ENCODE measurements around the gene RIPK3. TPM values are rescaled to one million over a fixed set of nuclear protein-coding genes. Genes with fewer than 3 reads are reported as not detected.

RIPK3 gene
- total RNA-seq, 4 donors from 2014 or later: 6.3 to 18.0 (median 7.2) TPM

GRCh38 chr14:24289649-24290280 is 50.0 kb downstream of the RIPK3 start:
- intact Hi-C loops (cut with DNase I; ENCODE audit: low total_unique reads): no loop called here
- DNase-seq (ENCODE audit: low spot score in 2 of 2): no peak
- H3K4me3 ChIP-seq (ENCODE audit: low read depth, poor library complexity, severe bottlenecking): no peak overlapping the region
- TF ChIP-seq POLR2A (IDR thresholded peaks at IDR 0.05): no peak
- 73 to 87% methylated on average over 6 of the region's 6 CpGs for WGBS, 2 donors

- intact Hi-C loops (cut with DNase I; ENCODE audit: low total_unique reads): no loop called here
- no peak for DNase-seq (ENCODE audit: low spot score in 2 of 2)
- TF ChIP-seq CTCF (IDR thresholded peaks at IDR 0.05): no peak
- 98% methylated on average over 5 of the region's 5 CpGs for WGBS, 2 donors
- no peak overlapping the region for H3K4me3 ChIP-seq (ENCODE audit: low read depth, poor library complexity, severe bottlenecking)
These were observed 52.8 kb downstream of the RIPK3 start for GRCh38 chr14:24286996-24287395.

Other genes with a start within 250 kb of the RIPK3 start
- gene PCK2, start 245.7 kb downstream of the RIPK3 start, total RNA-seq: 10 to 100 TPM; 15.4 to 29.0 (median 21.0) TPM
- gene DCAF11, start 225.2 kb downstream of the RIPK3 start, total RNA-seq: 100 to 1,000 TPM in 1 of 4 donors, 10 to 100 TPM in 3; 53.3 to 134 (median 64.3) TPM
- gene NRL, start 225.0 kb downstream of the RIPK3 start, total RNA-seq: 1 to 10 TPM in 2 of 4 donors, under 1 TPM in 1, not detected in 1; 0.52 to 2.4 (median 2.2) TPM
- gene FITM1, start 209.3 kb downstream of the RIPK3 start, total RNA-seq: 1 to 10 TPM in 2 of 4 donors, under 1 TPM in 1, not detected in 1; 0.61 to 1.3 (median 1.0) TPM
- 100 to 1,000 TPM in 3 of 4 donors, 10 to 100 TPM in 1; 81.3 to 125 (median 114) TPM for gene PSME1, start 203.8 kb downstream of the RIPK3 start, total RNA-seq
- gene EMC9, start 198.4 kb downstream of the RIPK3 start, total RNA-seq: 10 to 100 TPM; 13.3 to 21.8 (median 20.6) TPM
- 10 to 100 TPM; 23.2 to 50.2 (median 31.2) TPM for gene PSME2, start 193.4 kb downstream of the RIPK3 start, total RNA-seq
- gene RNF31, start 192.5 kb downstream of the RIPK3 start, total RNA-seq: 10 to 100 TPM; 53.1 to 98.6 (median 77.3) TPM
- 10 to 100 TPM; 36.1 to 54.1 (median 44.2) TPM for gene IRF9, start 178.7 kb downstream of the RIPK3 start, total RNA-seq
- 1 to 10 TPM; 1.2 to 7.1 (median 2.4) TPM for gene REC8, start 167.9 kb downstream of the RIPK3 start, total RNA-seq
- 10 to 100 TPM; 25.1 to 40.0 (median 32.6) TPM for gene IPO4, start 151.2 kb downstream of the RIPK3 start, total RNA-seq
- 10 to 100 TPM; 44.6 to 64.4 (median 52.9) TPM for gene TM9SF1, start 144.6 kb downstream of the RIPK3 start, total RNA-seq
- not detected for gene TSSK4, start 134.3 kb downstream of the RIPK3 start, total RNA-seq
- 10 to 100 TPM; 50.3 to 99.6 (median 68.1) TPM for gene CHMP4A, start 126.5 kb downstream of the RIPK3 start, total RNA-seq
- gene MDP1, start 123.9 kb downstream of the RIPK3 start, total RNA-seq: 10 to 100 TPM in 3 of 4 donors, 1 to 10 TPM in 1; 9.7 to 12.2 (median 10.7) TPM
- gene NEDD8, start 107.6 kb downstream of the RIPK3 start, total RNA-seq: 100 to 1,000 TPM in 3 of 4 donors, 10 to 100 TPM in 1; 68.0 to 153 (median 107) TPM
- 10 to 100 TPM; 39.0 to 57.2 (median 49.0) TPM for gene GMPR2, start 107.1 kb downstream of the RIPK3 start, total RNA-seq
- 10 to 100 TPM; 52.5 to 70.9 (median 60.0) TPM for gene TINF2, start 97.4 kb downstream of the RIPK3 start, total RNA-seq
- 100 to 1,000 TPM; 160 to 283 (median 235) TPM for gene TGM1, start 76.8 kb downstream of the RIPK3 start, total RNA-seq
- gene RABGGTA, start 68.4 kb downstream of the RIPK3 start, total RNA-seq: 10 to 100 TPM; 35.5 to 69.4 (median 44.7) TPM
- 100 to 1,000 TPM in 1 of 4 donors, 10 to 100 TPM in 3; 55.0 to 112 (median 90.6) TPM for gene DHRS1, start 40.2 kb downstream of the RIPK3 start, total RNA-seq
- 10 to 100 TPM; 13.8 to 20.4 (median 17.6) TPM for gene NOP9, start 40.1 kb downstream of the RIPK3 start, total RNA-seq
- 10 to 100 TPM; 10.6 to 29.8 (median 25.1) TPM for gene CIDEB, start 32.0 kb downstream of the RIPK3 start, total RNA-seq
- gene LTB4R2, start 29.9 kb downstream of the RIPK3 start, total RNA-seq: 100 to 1,000 TPM in 3 of 4 donors, 10 to 100 TPM in 1; 88.1 to 173 (median 147) TPM
- gene LTB4R, start 28.5 kb downstream of the RIPK3 start, total RNA-seq: 100 to 1,000 TPM in 1 of 4 donors, 10 to 100 TPM in 3; 58.9 to 118 (median 70.9) TPM
- 10 to 100 TPM in 3 of 4 donors, 1 to 10 TPM in 1; 6.7 to 22.8 (median 16.5) TPM for gene ADCY4, start 4.9 kb downstream of the RIPK3 start, total RNA-seq
- gene NFATC4, start 28.2 kb upstream of the RIPK3 start, total RNA-seq: 10 to 100 TPM in 3 of 4 donors, 1 to 10 TPM in 1; 8.3 to 26.1 (median 14.0) TPM
- 10 to 100 TPM; 17.7 to 37.8 (median 23.5) TPM for gene NYNRIN, start 59.0 kb upstream of the RIPK3 start, total RNA-seq
- 1 to 10 TPM in 2 of 4 donors, under 1 TPM in 2; 0.76 to 1.4 (median 1.1) TPM for gene CBLN3, start 89.7 kb upstream of the RIPK3 start, total RNA-seq
- 100 to 1,000 TPM in 1 of 4 donors, 10 to 100 TPM in 3; 66.0 to 147 (median 90.6) TPM for gene KHNYN, start 90.0 kb upstream of the RIPK3 start, total RNA-seq
- gene SDR39U1, start 102.8 kb upstream of the RIPK3 start, total RNA-seq: 10 to 100 TPM; 21.0 to 39.1 (median 30.2) TPM
- 1 to 10 TPM in 2 of 4 donors, under 1 TPM in 1, not detected in 1; 0.63 to 2.2 (median 1.2) TPM for gene CMA1, start 168.3 kb upstream of the RIPK3 start, total RNA-seq
- 10 to 100 TPM in 1 of 4 donors, 1 to 10 TPM in 1, under 1 TPM in 2; 0.27 to 10.5 (median 1.5) TPM for gene CTSG, start 236.3 kb upstream of the RIPK3 start, total RNA-seq

All from lower leg skin (tissue), 4 donors.